Fibroblast of lung (primary cell): ENCODE data around the gene RRAGA. TPM values are rescaled to one million over a fixed set of nuclear protein-coding genes. Genes with fewer than 3 reads are reported as not detected.

Experiments used
- DNase-seq, 2 donors: peaks; one replicate each; pipeline versions ENCODE4 v3.0.0 to v3.0.0-alpha.2; 2010; ENCODE audit warnings: low read depth in 2 of 2
- H2AFZ ChIP-seq: 2 replicates; pipeline ENCODE4 v1.5.1; 2012; ENCODE audit warnings: low read length, control low read depth, inconsistent platforms
- H3K27ac ChIP-seq: 2 replicates; pipeline ENCODE4 v1.5.1; 2011; ENCODE audit warnings: low read length, control low read depth; ENCODE audit not compliant: insufficient read depth
- H3K27me3 ChIP-seq: 2 replicates; pipeline ENCODE4 v1.5.1; 2011; ENCODE audit warnings: mild to moderate bottlenecking, low read length; ENCODE audit not compliant: control insufficient read depth, insufficient read depth
- H3K36me3 ChIP-seq: 2 replicates; pipeline ENCODE4 v1.5.1; 2011; ENCODE audit warnings: low read length; ENCODE audit not compliant: control insufficient read depth, insufficient read depth
- H3K4me1 ChIP-seq: 2 replicates; pipeline ENCODE4 v1.5.1; 2011; ENCODE audit warnings: low read length; ENCODE audit not compliant: control insufficient read depth, insufficient read depth; ENCODE audit errors: extremely low read depth
- H3K4me2 ChIP-seq: 2 replicates; pipeline ENCODE4 v1.5.1; 2011; ENCODE audit warnings: low read length, control low read depth; ENCODE audit not compliant: insufficient read depth; ENCODE audit errors: extremely low read depth
- H3K4me3 ChIP-seq, 4 experiments: fragments of 200-600 bp in 1 of 4; sonication (generic) in 1 of 4; replicated peaks in 1 of 4; 2 replicates each; pipeline ENCODE4 v1.5.1; 2011 to 2016; ENCODE audit warnings: low read length in 4 of 4, low read depth in 3 of 4, mild to moderate bottlenecking in 3 of 4, control low read depth in 2 of 4, inconsistent platforms in 1 of 4, mixed read lengths in 1 of 4; ENCODE audit not compliant: insufficient read depth in 1 of 4; ENCODE audit errors: control extremely low read depth in 1 of 4
- H3K79me2 ChIP-seq: 2 replicates; pipeline ENCODE4 v1.5.1; 2012; ENCODE audit warnings: mild to moderate bottlenecking, low read length, inconsistent platforms; ENCODE audit not compliant: control insufficient read depth, insufficient read depth
- H3K9ac ChIP-seq: 2 replicates; pipeline ENCODE4 v1.5.1; 2011; ENCODE audit warnings: mild to moderate bottlenecking, low read length, control low read depth; ENCODE audit not compliant: insufficient read depth
- H3K9me3 ChIP-seq: 2 replicates; pipeline ENCODE4 v1.5.1; 2012; ENCODE audit warnings: low read depth, low read length; ENCODE audit not compliant: control insufficient read depth, insufficient read depth
- H4K20me1 ChIP-seq: 2 replicates; pipeline ENCODE4 v1.5.1; 2011; ENCODE audit warnings: low read length; ENCODE audit not compliant: control insufficient read depth, insufficient read depth; ENCODE audit errors: extremely low read depth
- EZH2 ChIP-seq: IDR thresholded peaks from 2 replicates; pipeline ENCODE4 v1.5.1; 2012; ENCODE audit warnings: low read length, control low read depth, mild to moderate bottlenecking; ENCODE audit errors: missing control alignments
- polyA plus RNA-seq, 2 donors: library from polyadenylated mRNA; depleted of rRNA in 1 of 2; stranded (reverse) in 1 of 2; unstranded in 1 of 2; fragments of >200 nt; gene quantifications; 2 replicates each; pipeline ENCODE4 v1.2.1, GENCODE V29; 2011 to 2012; ENCODE audit warnings: missing spikeins in 1 of 2
- total RNA-seq: library from RNA; depleted of rRNA; stranded (reverse); fragments of >200 nt; gene quantifications from 2 replicates; pipeline ENCODE4 v1.2.1, GENCODE V29; 2014
- TF ChIP-seq, protein P1 (sequence below), 2 donors: IDR thresholded peaks in 1 of 2; conservative IDR thresholded peaks in 1 of 2; 1 replicate in 1 of 2; 2 replicates in 1 of 2; pipeline ENCODE4 v1.5.1; 2011 to 2012; ENCODE audit warnings: low read length in 2 of 2, control low read depth in 1 of 2, inconsistent platforms in 1 of 2, low read depth in 1 of 2, mild to moderate bottlenecking in 1 of 2

RRAGA gene
- total and polyA plus RNA-seq, 2 donors (not counting 1 experiment from before 2014, with no cell fraction given): 62.9 to 186 TPM

DNA sequence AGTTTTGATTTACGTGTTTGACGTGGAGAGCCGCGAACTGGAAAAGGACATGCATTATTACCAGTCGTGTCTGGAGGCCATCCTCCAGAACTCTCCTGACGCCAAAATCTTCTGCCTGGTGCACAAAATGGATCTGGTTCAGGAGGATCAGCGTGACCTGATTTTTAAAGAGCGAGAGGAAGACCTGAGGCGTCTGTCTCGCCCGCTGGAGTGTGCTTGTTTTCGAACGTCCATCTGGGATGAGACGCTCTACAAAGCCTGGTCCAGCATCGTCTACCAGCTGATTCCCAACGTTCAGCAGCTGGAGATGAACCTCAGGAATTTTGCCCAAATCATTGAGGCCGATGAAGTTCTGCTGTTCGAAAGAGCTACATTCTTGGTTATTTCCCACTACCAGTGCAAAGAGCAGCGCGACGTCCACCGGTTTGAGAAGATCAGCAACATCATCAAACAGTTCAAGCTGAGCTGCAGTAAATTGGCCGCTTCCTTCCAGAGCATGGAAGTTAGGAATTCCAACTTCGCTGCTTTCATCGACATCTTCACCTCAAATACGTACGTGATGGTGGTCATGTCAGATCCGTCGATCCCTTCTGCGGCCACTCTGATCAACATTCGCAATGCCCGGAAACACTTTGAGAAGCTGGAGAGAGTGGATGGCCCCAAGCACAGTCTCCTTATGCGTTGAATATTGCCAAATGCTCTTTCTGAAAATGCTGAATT lies 850 bp downstream of the RRAGA start:
- peak; percentile 42 to 63 for DNase-seq
- peak overlapping the region; percentile 94 for H3K9ac ChIP-seq

DNA sequence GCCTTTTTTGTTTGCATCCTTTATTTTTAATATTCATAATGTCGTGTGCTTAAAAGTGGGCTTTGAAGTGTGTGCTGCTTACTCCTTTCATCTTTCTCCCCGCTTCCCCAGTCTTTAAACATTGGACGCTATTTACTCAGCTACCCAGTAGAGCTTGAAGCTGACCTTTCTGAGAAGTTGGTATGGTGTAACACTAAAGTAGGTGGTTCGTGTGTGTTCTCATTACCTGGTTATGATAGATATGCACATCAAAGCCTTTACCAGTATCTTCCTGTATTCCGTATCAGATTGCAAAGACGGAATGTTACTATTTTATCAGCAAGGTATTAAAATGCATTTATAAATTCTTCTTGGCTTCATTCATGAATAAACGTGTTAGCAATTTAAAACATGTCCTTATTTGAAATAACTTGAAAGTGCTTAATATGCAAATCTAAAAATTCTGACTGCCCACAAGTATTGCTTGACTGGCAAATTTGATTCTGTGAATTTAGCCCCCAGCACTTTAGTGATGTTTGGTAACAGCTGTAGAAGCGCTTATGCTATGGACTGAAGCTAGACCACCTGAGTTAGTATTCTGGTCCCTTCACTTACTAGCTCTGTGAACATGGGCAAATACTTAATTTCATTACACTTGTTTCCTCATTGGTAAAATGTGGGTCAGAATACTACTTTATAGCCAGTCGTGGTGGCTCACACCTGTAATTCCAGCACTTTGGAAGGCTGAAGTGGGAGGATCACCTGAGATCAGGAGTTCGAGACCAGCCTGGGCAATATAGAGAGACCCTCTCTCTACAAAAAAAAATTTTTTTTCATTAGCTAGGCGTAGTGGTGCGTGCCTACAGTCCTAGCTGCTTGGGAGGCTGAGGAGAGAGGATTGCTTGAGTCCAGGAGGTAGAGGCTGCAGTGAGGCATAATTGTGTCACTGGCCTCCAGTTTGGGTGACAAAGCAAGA lies 1.7 kb downstream of the RRAGA start:
- H3K27ac ChIP-seq: peak overlapping the region; percentile 97
- H3K36me3 ChIP-seq: peaks cover 1% of the 10 kb centered on the region
- H2AFZ ChIP-seq: no peak overlapping the region
- peaks cover 4% of the 10 kb centered on the region for H3K4me1 ChIP-seq
- H4K20me1 ChIP-seq: no peaks in the 10 kb centered on the region
- no peak overlapping the region for H3K9ac ChIP-seq
- H3K79me2 ChIP-seq: peaks cover 27% of the 10 kb centered on the region
- no peak for TF ChIP-seq EZH2
- TF ChIP-seq, protein P1, sequence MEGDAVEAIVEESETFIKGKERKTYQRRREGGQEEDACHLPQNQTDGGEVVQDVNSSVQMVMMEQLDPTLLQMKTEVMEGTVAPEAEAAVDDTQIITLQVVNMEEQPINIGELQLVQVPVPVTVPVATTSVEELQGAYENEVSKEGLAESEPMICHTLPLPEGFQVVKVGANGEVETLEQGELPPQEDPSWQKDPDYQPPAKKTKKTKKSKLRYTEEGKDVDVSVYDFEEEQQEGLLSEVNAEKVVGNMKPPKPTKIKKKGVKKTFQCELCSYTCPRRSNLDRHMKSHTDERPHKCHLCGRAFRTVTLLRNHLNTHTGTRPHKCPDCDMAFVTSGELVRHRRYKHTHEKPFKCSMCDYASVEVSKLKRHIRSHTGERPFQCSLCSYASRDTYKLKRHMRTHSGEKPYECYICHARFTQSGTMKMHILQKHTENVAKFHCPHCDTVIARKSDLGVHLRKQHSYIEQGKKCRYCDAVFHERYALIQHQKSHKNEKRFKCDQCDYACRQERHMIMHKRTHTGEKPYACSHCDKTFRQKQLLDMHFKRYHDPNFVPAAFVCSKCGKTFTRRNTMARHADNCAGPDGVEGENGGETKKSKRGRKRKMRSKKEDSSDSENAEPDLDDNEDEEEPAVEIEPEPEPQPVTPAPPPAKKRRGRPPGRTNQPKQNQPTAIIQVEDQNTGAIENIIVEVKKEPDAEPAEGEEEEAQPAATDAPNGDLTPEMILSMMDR (conservative IDR thresholded peaks at IDR 0.05 in 1 of 2, IDR thresholded peaks at IDR 0.05 in 1 of 2; ENCODE audit: low read depth in 1 of 2, low read length in 2 of 2): no peak
- H3K27me3 ChIP-seq: no peaks in the 10 kb centered on the region
- peak overlapping the region; percentile 90 for H3K4me2 ChIP-seq
- H3K4me3 ChIP-seq: peak overlapping the region; percentile 81 to 97 (median 82)
- DNase-seq: peak in 1 of 2 donors; percentile 11
- H3K9me3 ChIP-seq: no peaks in the 10 kb centered on the region

More for the DNA sequence above, 850 bp downstream of the RRAGA start:
- Histone ChIP-seq H3K27ac (peak overlapping the region; percentile 97), H3K4me3 (peak overlapping the region; percentile 81 to 97 (median 82)), H3K27me3 (no peaks in the 10 kb centered on the region), H3K4me2 (peak overlapping the region; percentile 90), H4K20me1 (no peaks in the 10 kb centered on the region), H3K79me2 (peaks cover 27% of the 10 kb centered on the region), H3K9me3 (no peaks in the 10 kb centered on the region), H3K36me3 (peaks cover 1% of the 10 kb centered on the region), H3K4me1 (peaks cover 4% of the 10 kb centered on the region), H2AFZ (peak overlapping the region; percentile 38)
- no peak for TF ChIP-seq EZH2
- TF ChIP-seq, protein P1 (conservative IDR thresholded peaks at IDR 0.05 in 1 of 2, IDR thresholded peaks at IDR 0.05 in 1 of 2; ENCODE audit: low read depth in 1 of 2, low read length in 2 of 2): no peak

DNA sequence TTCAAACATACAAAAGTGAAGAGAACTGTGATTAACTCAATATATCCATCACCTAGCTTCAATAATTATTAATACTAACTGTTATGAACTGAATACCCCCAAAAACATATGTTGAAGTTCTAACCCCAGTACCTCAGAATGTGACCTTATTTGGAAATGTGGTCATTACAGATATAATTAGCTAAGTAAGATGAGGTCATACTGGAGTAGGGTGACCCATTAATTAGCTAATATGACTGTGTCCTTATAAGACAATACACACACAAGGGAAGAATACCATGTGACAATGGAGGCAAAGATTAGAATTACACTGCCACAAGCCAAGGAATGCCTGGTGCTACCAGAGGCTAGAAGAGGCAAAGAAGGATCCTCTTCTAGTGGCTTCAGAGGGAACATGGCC lies 7.8 kb downstream of the RRAGA start:
- H3K36me3 ChIP-seq: no peaks in the 10 kb centered on the region
- no peak overlapping the region for H3K4me2 ChIP-seq
- H3K27ac ChIP-seq: no peak overlapping the region
- H3K79me2 ChIP-seq: peaks cover 2% of the 10 kb centered on the region
- H3K27me3 ChIP-seq: no peaks in the 10 kb centered on the region
- H3K9ac ChIP-seq: no peak overlapping the region
- H2AFZ ChIP-seq: no peak overlapping the region
- no peaks in the 10 kb centered on the region for H3K4me1 ChIP-seq
- H4K20me1 ChIP-seq: no peaks in the 10 kb centered on the region
- no peak overlapping the region for H3K4me3 ChIP-seq
- TF ChIP-seq, protein P1 (conservative IDR thresholded peaks at IDR 0.05 in 1 of 2, IDR thresholded peaks at IDR 0.05 in 1 of 2; ENCODE audit: low read depth in 1 of 2, low read length in 2 of 2): no peak
- no peak for TF ChIP-seq EZH2
- no peaks in the 10 kb centered on the region for H3K9me3 ChIP-seq
- DNase-seq: no peak
